ENCODE measurements around the gene GRAP2. TPM values are rescaled to one million over a fixed set of nuclear protein-coding genes. Genes with fewer than 3 reads are reported as not detected.
"Not testable (repeated sequence)": the region's sequence is repeated elsewhere in the genome, so short reads cannot be mapped to it uniquely, and the experiment has no call there.

Gene GRAP2
- total RNA-seq, 1 donor from 2014 or later = 12.3 TPM

DNA sequence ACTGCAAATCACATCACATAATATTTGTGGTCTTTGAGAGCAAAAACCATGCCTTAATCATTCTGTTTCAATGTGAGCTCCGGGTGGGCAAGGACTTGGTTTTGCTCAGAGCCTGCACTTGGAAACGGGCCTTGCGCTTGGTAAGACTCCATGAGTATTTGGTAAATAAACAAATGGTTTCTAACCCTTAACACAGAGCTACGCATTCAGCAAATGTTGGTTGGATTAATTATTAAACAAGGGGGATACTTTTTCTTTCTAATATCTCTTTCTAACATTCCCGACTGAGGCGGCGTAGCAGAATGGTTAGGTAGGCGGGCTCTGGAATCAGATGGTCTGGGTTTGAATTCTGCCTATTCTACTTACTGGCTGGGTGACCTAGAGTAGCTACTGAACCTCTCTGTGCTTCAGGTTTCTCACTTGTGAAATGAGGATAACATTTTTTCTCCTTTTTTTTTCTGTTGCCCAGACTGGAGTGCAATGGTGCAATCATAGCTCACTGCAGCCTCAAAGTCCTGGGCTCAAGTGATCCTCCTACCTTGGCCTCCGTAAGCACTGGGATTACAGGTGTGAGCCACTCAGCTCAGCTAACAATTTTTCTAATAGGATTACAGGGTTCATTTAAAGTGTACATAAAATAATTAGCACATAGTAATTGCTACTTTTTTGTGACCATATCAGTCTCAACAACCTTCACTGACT lies 90.4 kb downstream of the GRAP2 start:
- Histone ChIP-seq H3K4me1 (peaks cover 6% of the 10 kb centered on the region), H3K36me3 (no peaks in the 10 kb centered on the region), H3K9me3 (no peaks in the 10 kb centered on the region), H3K27me3 (no peaks in the 10 kb centered on the region), H3K27ac (no peak overlapping the region), H3K4me3 (no peak overlapping the region)
- TF ChIP-seq POLR2A (IDR thresholded peaks at IDR 0.05) (no peak), POLR2AphosphoS5 (IDR thresholded peaks at IDR 0.05; ENCODE audit: insufficient read depth in 1 of 2, low read depth in 1 of 2) (no peak)
- TF ChIP-seq, protein P1, sequence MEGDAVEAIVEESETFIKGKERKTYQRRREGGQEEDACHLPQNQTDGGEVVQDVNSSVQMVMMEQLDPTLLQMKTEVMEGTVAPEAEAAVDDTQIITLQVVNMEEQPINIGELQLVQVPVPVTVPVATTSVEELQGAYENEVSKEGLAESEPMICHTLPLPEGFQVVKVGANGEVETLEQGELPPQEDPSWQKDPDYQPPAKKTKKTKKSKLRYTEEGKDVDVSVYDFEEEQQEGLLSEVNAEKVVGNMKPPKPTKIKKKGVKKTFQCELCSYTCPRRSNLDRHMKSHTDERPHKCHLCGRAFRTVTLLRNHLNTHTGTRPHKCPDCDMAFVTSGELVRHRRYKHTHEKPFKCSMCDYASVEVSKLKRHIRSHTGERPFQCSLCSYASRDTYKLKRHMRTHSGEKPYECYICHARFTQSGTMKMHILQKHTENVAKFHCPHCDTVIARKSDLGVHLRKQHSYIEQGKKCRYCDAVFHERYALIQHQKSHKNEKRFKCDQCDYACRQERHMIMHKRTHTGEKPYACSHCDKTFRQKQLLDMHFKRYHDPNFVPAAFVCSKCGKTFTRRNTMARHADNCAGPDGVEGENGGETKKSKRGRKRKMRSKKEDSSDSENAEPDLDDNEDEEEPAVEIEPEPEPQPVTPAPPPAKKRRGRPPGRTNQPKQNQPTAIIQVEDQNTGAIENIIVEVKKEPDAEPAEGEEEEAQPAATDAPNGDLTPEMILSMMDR (IDR thresholded peaks at IDR 0.05) = no peak
- DNase-seq (ENCODE audit: extremely low spot score in 2 of 2) = no peak
- intact Hi-C loops (cut with DNase I) = no loop called here

DNA sequence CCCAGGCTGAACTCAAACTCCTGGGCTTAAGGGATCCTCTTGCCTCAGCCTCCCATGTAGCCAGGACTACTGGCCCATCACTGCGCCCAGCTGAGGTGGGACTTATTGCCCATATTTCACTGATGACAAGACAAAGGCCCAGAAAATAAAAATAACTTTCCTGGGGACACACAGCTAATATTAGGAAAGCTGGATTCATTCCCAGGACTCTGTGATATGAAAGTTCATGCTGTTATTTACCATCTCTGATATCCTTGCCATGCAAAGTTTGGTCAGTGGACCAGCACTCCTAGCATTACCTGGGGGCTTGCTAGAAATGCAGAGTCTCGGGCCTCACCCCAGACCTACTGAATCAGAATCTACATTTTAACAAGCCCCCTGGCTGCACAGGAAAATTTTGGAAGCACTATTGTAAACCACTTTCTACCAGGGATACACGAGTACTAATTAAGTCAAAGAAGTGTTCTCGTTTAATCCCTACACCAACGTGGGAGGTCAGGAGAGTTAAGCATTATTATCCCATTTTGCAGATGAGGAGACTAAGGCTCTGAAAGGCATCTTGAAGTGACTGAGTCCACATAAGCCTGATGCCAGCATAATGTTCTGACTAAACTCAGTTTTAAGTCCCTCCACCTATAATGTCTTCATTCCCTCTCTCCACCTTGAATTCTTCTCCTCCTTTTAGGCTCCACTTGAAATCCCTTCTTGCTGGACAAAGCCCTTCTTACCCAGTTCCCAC lies 91.4 kb downstream of the GRAP2 start:
- no peaks in the 10 kb centered on the region for H3K27me3 ChIP-seq
- H3K27ac ChIP-seq = no peak overlapping the region
- no peak overlapping the region for H3K4me3 ChIP-seq
- TF ChIP-seq, protein P1 (IDR thresholded peaks at IDR 0.05) = no peak
- TF ChIP-seq POLR2A (IDR thresholded peaks at IDR 0.05) (no peak), POLR2AphosphoS5 (IDR thresholded peaks at IDR 0.05; ENCODE audit: insufficient read depth in 1 of 2, low read depth in 1 of 2) (no peak)
- intact Hi-C loops (cut with DNase I) = no loop called here
- no peaks in the 10 kb centered on the region for H3K36me3 ChIP-seq
- H3K9me3 ChIP-seq = no peaks in the 10 kb centered on the region
- no peak for DNase-seq (ENCODE audit: extremely low spot score in 2 of 2)
- peaks cover 7% of the 10 kb centered on the region for H3K4me1 ChIP-seq

GRCh38 chr22:39992894-39993293 lies 92.0 kb downstream of the GRAP2 start:
- intact Hi-C loops (cut with DNase I) = not testable (repeated sequence)
- peaks cover 14% of the 10 kb centered on the region for H3K4me1 ChIP-seq

GRCh38 chr22:39994041-39994565 lies 93.2 kb downstream of the GRAP2 start:
- H3K4me3 ChIP-seq = peak overlapping the region in 1 of 2 donors; percentile 28
- TF ChIP-seq POLR2A (IDR thresholded peaks at IDR 0.05) (no peak), POLR2AphosphoS5 (IDR thresholded peaks at IDR 0.05; ENCODE audit: insufficient read depth in 1 of 2, low read depth in 1 of 2) (no peak)
- TF ChIP-seq, protein P1 (IDR thresholded peaks at IDR 0.05) = no peak
- H3K36me3 ChIP-seq = no peaks in the 10 kb centered on the region
- peaks cover 26% of the 10 kb centered on the region for H3K4me1 ChIP-seq
- intact Hi-C loops (cut with DNase I) = no loop called here
- no peaks in the 10 kb centered on the region for H3K9me3 ChIP-seq
- no peak for DNase-seq (ENCODE audit: extremely low spot score in 2 of 2)
- H3K27me3 ChIP-seq = no peaks in the 10 kb centered on the region
- H3K27ac ChIP-seq = no peak overlapping the region

More at GRCh38 chr22:39992894-39993293, 92.0 kb downstream of the GRAP2 start:
- DNase-seq (ENCODE audit: extremely low spot score in 2 of 2); H3K27me3 ChIP-seq; H3K4me3 ChIP-seq; H3K36me3 ChIP-seq; H3K9me3 ChIP-seq; H3K27ac ChIP-seq: not testable (repeated sequence)

GRCh38 chr22:39994566-39995392 lies 93.9 kb downstream of the GRAP2 start, which contains the start of gene FAM83F:
Gene FAM83F (plus strand): TSS chr22:39994954. CDS start chr22:39995043, 89 bp downstream.
- no peaks in the 10 kb centered on the region for H3K27me3 ChIP-seq
- peaks cover 32% of the 10 kb centered on the region for H3K4me1 ChIP-seq
- TF ChIP-seq, protein P1 (IDR thresholded peaks at IDR 0.05) = no peak
- TF ChIP-seq POLR2A (IDR thresholded peaks at IDR 0.05) = peak in 1 of 2 donors; percentile 5
- no peaks in the 10 kb centered on the region for H3K9me3 ChIP-seq
- intact Hi-C loops (cut with DNase I) = no loop called here
- peak within 1 kb of the TSS; percentile 42 to 51 for H3K4me3 ChIP-seq
- no peaks in the 10 kb centered on the region for H3K36me3 ChIP-seq
- DNase-seq (ENCODE audit: extremely low spot score in 2 of 2) = no peak
- peak within 1 kb of the TSS; percentile 85 for H3K27ac ChIP-seq

Measured in vagina (tissue), 2 donors.